PFSK-1 (cell line): ENCODE results near the gene JAKMIP1.

Experiments
- POLR2AphosphoS5 ChIP-seq: IDR thresholded peaks from 2 replicates; pipeline ENCODE4 v1.6.1; 2012; ENCODE audit warnings: low read depth, mild to moderate bottlenecking, control low read depth, low read length, moderate library complexity
- REST ChIP-seq, 2 experiments: IDR thresholded peaks; 2 replicates each; pipeline versions ENCODE4 v1.6.1 to v1.8.0; 2011 to 2012; ENCODE audit warnings: low read depth in 2 of 2, low read length in 2 of 2, control low read depth in 1 of 2, inconsistent platforms in 1 of 2, mild to moderate bottlenecking in 1 of 2, moderate library complexity in 1 of 2; ENCODE audit not compliant: insufficient read depth in 1 of 2
- SIN3A ChIP-seq: IDR thresholded peaks from 2 replicates; pipeline ENCODE4 v1.6.1; 2012; ENCODE audit warnings: mild to moderate bottlenecking, low read length, moderate library complexity, borderline replicate concordance; ENCODE audit not compliant: insufficient read depth
- TAF1 ChIP-seq: IDR thresholded peaks from 2 replicates; pipeline ENCODE4 v1.6.1; 2012; ENCODE audit warnings: low read length, control low read depth, borderline replicate concordance; ENCODE audit not compliant: insufficient read depth

GRCh38 chr4:6021831-6022606, 178.3 kb downstream of the JAKMIP1 start:
- TF ChIP-seq POLR2AphosphoS5: no peak
- TF ChIP-seq REST (IDR thresholded peaks at IDR 0.05; ENCODE audit: insufficient read depth in 1 of 2, low read depth in 2 of 2, low read length in 2 of 2): no peak
- TF ChIP-seq TAF1: no peak
- no peak for TF ChIP-seq SIN3A
